Measurements from ENCODE around the gene CFAP251. TPM values are rescaled to one million over a fixed set of nuclear protein-coding genes. Genes with fewer than 3 reads are reported as not detected.

Gene CFAP251
- total and polyA plus RNA-seq, 2 donors (not counting 3 experiments of a cell fraction or from before 2014, with no cell fraction given), result 3.3 to 4.0 TPM

DNA sequence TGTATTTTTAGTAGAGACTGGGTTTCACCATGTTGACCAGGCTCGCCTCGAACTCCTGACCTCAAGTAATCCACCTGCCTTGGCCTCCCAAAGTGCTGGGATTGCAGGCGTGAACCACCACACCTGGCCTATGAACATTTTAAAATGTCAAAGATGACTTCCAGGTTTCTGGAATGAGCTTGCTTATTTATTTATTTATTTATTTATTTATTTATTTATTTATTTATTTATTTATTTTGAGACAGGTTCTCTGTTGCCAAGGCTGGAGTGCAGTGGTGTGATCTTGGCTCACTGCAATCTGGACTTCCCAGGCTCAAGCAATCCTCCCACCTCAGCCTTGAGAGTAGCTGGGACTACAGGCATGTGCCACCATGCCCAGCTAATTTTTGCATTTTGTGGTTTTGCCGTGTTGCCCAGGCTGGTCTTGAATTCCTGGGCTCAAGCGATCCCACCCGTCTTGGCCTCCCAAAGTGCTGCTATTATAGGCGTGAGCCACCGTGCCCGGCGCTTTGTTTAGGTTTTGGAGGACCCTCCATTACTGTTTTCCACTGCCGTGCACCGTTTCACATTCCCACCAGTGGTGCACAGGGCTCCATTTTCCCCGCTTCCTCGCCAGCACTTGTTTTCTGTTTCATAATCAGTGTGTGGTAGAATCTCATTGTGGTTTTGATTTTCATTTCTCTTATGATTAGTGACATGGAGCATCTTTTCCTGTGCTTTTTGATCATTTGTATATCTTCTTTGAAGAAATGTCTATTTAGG lies 6.4 kb upstream of the CFAP251 start:
- Histone ChIP-seq H3K4me3 (replicated peaks in 1 of 3; ENCODE audit: insufficient read depth in 1 of 3, low read depth in 1 of 3, low read length in 3 of 3) (no peak overlapping the region), H3K27ac (ENCODE audit: insufficient read depth, low read depth, low read length) (no peak overlapping the region), H3K79me2 (ENCODE audit: control insufficient read depth, insufficient read depth, low read length) (no peaks in the 10 kb centered on the region), H3K27me3 (ENCODE audit: control insufficient read depth in 2 of 2, insufficient read depth in 2 of 2, low read length in 2 of 2) (no peaks in the 10 kb centered on the region), H4K20me1 (replicated peaks; ENCODE audit: control insufficient read depth, extremely low read depth, insufficient read depth, low read length) (no peaks in the 10 kb centered on the region), H3K4me2 (ENCODE audit: insufficient read depth, low read length) (no peak overlapping the region), H3K9ac (replicated peaks; ENCODE audit: extremely low read depth, insufficient read depth, low read length) (no peak overlapping the region), H3K9me3 (replicated peaks; ENCODE audit: control insufficient read depth, insufficient read depth, low read length) (no peaks in the 10 kb centered on the region), H3K4me1 (ENCODE audit: control insufficient read depth, extremely low read depth, insufficient read depth, low read length) (no peaks in the 10 kb centered on the region), H3K36me3 (ENCODE audit: control insufficient read depth in 2 of 2, extremely low read depth in 1 of 2, insufficient read depth in 2 of 2, low read length in 2 of 2) (peaks cover 8 to 18% of the 10 kb centered on the region in 2 experiments), H3K9me1 (replicated peaks; ENCODE audit: control insufficient read depth, extremely low read depth, insufficient read depth, low read length) (no peaks in the 10 kb centered on the region), H2AFZ (ENCODE audit: low read depth, low read length) (no peak overlapping the region)
- BruUV-seq (replicated peaks), result no TSS peak
- dilution Hi-C loops (cut with MboI; ENCODE audit: extremely low pct_ligation_motif_present, low sequenced_read_pairs), result no loop called here
- intact Hi-C loops (cut with micrococcal nuclease), result no loop called here
- ChIA-PET POLR2A (no interaction called here), CTCF (interaction anchor here (1.2 kb wide), 1 partner anchor 117 kb away, joined by 3 read pairs; no protein-coding TSS in a partner anchor)
- TF ChIP-seq POLR2A (IDR thresholded peaks at IDR 0.05; ENCODE audit: low read depth, low read length), result no peak
- no peak for TF ChIP-seq GATA2 (IDR thresholded peaks at IDR 0.05; ENCODE audit: insufficient read depth, insufficient read length, low read depth, low read length)
- TF ChIP-seq, protein P1, sequence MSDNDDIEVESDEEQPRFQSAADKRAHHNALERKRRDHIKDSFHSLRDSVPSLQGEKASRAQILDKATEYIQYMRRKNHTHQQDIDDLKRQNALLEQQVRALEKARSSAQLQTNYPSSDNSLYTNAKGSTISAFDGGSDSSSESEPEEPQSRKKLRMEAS (IDR thresholded peaks at IDR 0.05; ENCODE audit: insufficient read depth, insufficient read length), result no peak
- TF ChIP-seq, protein P2, sequence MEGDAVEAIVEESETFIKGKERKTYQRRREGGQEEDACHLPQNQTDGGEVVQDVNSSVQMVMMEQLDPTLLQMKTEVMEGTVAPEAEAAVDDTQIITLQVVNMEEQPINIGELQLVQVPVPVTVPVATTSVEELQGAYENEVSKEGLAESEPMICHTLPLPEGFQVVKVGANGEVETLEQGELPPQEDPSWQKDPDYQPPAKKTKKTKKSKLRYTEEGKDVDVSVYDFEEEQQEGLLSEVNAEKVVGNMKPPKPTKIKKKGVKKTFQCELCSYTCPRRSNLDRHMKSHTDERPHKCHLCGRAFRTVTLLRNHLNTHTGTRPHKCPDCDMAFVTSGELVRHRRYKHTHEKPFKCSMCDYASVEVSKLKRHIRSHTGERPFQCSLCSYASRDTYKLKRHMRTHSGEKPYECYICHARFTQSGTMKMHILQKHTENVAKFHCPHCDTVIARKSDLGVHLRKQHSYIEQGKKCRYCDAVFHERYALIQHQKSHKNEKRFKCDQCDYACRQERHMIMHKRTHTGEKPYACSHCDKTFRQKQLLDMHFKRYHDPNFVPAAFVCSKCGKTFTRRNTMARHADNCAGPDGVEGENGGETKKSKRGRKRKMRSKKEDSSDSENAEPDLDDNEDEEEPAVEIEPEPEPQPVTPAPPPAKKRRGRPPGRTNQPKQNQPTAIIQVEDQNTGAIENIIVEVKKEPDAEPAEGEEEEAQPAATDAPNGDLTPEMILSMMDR (IDR thresholded peaks at IDR 0.05; ENCODE audit: extremely low read depth in 1 of 2, insufficient read depth in 1 of 2, low read depth in 1 of 2, low read length in 2 of 2), result no peak
- no peak for TF ChIP-seq JUN (IDR thresholded peaks at IDR 0.05; ENCODE audit: borderline replicate concordance, insufficient read depth, insufficient read length, low read depth)
- no peak for TF ChIP-seq EZH2 (IDR thresholded peaks at IDR 0.05; ENCODE audit: borderline replicate concordance, low read depth, low read length, severe bottlenecking)
- TF ChIP-seq FOS (IDR thresholded peaks at IDR 0.05; ENCODE audit: borderline replicate concordance, insufficient read depth, low read length), result no peak
- no peak for TF ChIP-seq POLR2AphosphoS5 (IDR thresholded peaks at IDR 0.05; ENCODE audit: insufficient read depth, low read depth, low read length)
- no peak for TF ChIP-seq MYC (IDR thresholded peaks at IDR 0.05; ENCODE audit: low read depth, low read length)
- no peak for DNase-seq (ENCODE audit: low read depth, low spot score)
- no peak for FAIRE-seq
